H1 (cell line): Measurements from ENCODE around the gene PLCL2. TPM values are rescaled to one million over a fixed set of nuclear protein-coding genes. Genes with fewer than 3 reads are reported as not detected.

Source experiments
- CTCF ChIA-PET: fragments of 300-600 bp; sonication (Branson Sonifier 250); formaldehyde crosslinking; loops from one replicate; lab custom pipeline; 2021; ENCODE audit not compliant: partially characterized antibody; lab: Charles Lee
- POLR2A ChIA-PET: fragments of 300-600 bp; sonication (Branson Sonifier 250); formaldehyde crosslinking; loops from one replicate; lab custom pipeline; 2021; ENCODE audit warnings: inconsistent platforms; ENCODE audit not compliant: partially characterized antibody; lab: Charles Lee
- DNase-seq, 2 experiments: peaks; one replicate each; pipeline versions ENCODE4 v3.0.0 to v3.0.0-alpha.2; 2010 to 2022; ENCODE audit warnings: low spot score in 2 of 2, low read depth in 1 of 2, mixed read lengths in 1 of 2
- FAIRE-seq: peaks from 2 replicates; lab custom pipeline; 2011; peaks lifted over from hg19 to GRCh38; lab: Jason Lieb, UNC
- H2AFZ ChIP-seq: 2 replicates; pipeline ENCODE4 v1.8.1; 2012; ENCODE audit warnings: low read length, inconsistent platforms
- H2AK5ac ChIP-seq: 2 replicates; pipeline ENCODE4 v1.6.1; 2013; ENCODE audit warnings: low read depth, low read length
- H2BK120ac ChIP-seq: replicated peaks from 2 replicates; pipeline ENCODE3; 2013; ENCODE audit warnings: low read depth, low read length, inconsistent platforms
- H2BK12ac ChIP-seq: 2 replicates; pipeline ENCODE4 v1.6.1; 2013; ENCODE audit warnings: low read depth, low read length
- H2BK15ac ChIP-seq: 2 replicates; pipeline ENCODE4 v1.6.1; 2013; ENCODE audit warnings: low read length
- H2BK20ac ChIP-seq: 2 replicates; pipeline ENCODE4 v1.6.1; 2013; ENCODE audit warnings: low read length
- H2BK5ac ChIP-seq: 2 replicates; pipeline ENCODE4 v1.6.1; 2013; ENCODE audit warnings: low read depth, low read length
- H3K14ac ChIP-seq: 2 replicates; pipeline ENCODE4 v1.6.1; 2013; ENCODE audit warnings: inconsistent platforms; ENCODE audit not compliant: insufficient read length
- H3K18ac ChIP-seq: 2 replicates; pipeline ENCODE4 v1.6.1; 2013; ENCODE audit warnings: low read length; ENCODE audit errors: extremely low read depth
- H3K23ac ChIP-seq: 2 replicates; pipeline ENCODE4 v1.6.1; 2013; ENCODE audit warnings: inconsistent platforms; ENCODE audit not compliant: insufficient read length
- H3K23me2 ChIP-seq: 2 replicates; pipeline ENCODE4 v1.6.1; 2013; ENCODE audit warnings: low read depth, low read length
- H3K27ac ChIP-seq: 2 replicates; pipeline ENCODE4 v1.6.1; 2011; ENCODE audit warnings: low read depth, low read length, inconsistent platforms
- H3K27me3 ChIP-seq, 4 experiments: replicated peaks in 1 of 4; 1 replicate in 1 of 4; 2 replicates in 3 of 4; pipeline versions ENCODE4 v1.6.1 to v1.8.1; 2011 to 2013; ENCODE audit warnings: low read length in 3 of 4, mild to moderate bottlenecking in 3 of 4, inconsistent platforms in 2 of 4, mixed read lengths in 2 of 4, moderate library complexity in 1 of 4; ENCODE audit not compliant: control insufficient read depth in 3 of 4, insufficient read depth in 3 of 4; ENCODE audit errors: extremely low read depth in 1 of 4
- H3K36me3 ChIP-seq, 4 experiments: 2 replicates each; pipeline versions ENCODE4 v1.6.1 to v1.8.1; 2011 to 2013; ENCODE audit warnings: mild to moderate bottlenecking in 4 of 4, low read length in 3 of 4, moderate library complexity in 2 of 4, control low read depth in 1 of 4, inconsistent platforms in 1 of 4; ENCODE audit not compliant: insufficient read depth in 4 of 4, control insufficient read depth in 2 of 4
- H3K4ac ChIP-seq: replicated peaks from 2 replicates; pipeline ENCODE3; 2013; ENCODE audit warnings: low read length, low read depth, mixed read lengths, inconsistent platforms; ENCODE audit not compliant: insufficient read length
- H3K4me1 ChIP-seq, 4 experiments: replicated peaks in 1 of 4; 1 replicate in 1 of 4; 2 replicates in 3 of 4; pipeline versions ENCODE4 v1.6.1 to v1.8.1; 2011 to 2013; ENCODE audit warnings: low read length in 3 of 4, inconsistent platforms in 2 of 4, mixed read lengths in 1 of 4; ENCODE audit not compliant: insufficient read depth in 4 of 4, control insufficient read depth in 3 of 4
- H3K4me2 ChIP-seq, 2 experiments: 2 replicates each; pipeline versions ENCODE4 v1.6.1 to v1.8.1; 2011 to 2013; ENCODE audit warnings: low read depth in 2 of 2, low read length in 2 of 2, control low read depth in 1 of 2, inconsistent platforms in 1 of 2, mild to moderate bottlenecking in 1 of 2; ENCODE audit not compliant: insufficient read depth in 1 of 2
- H3K4me3 ChIP-seq, 4 experiments: fragments of 200-600, 300-600 bp in 1 of 4; sonication (generic), shearing (Covaris generic), sonication (Bioruptor Twin) in 1 of 4; 2 replicates each; pipeline versions ENCODE4 v1.5.1 to v1.8.1; 2011 to 2016; ENCODE audit warnings: low read length in 4 of 4, low read depth in 3 of 4, control low read depth in 2 of 4, inconsistent platforms in 2 of 4, mild to moderate bottlenecking in 2 of 4, mixed read lengths in 1 of 4, moderate library complexity in 1 of 4; ENCODE audit not compliant: insufficient read depth in 2 of 4; ENCODE audit errors: extremely low read depth in 1 of 4
- H3K56ac ChIP-seq: replicated peaks from 2 replicates; pipeline ENCODE3; 2013; ENCODE audit warnings: low read depth, mild to moderate bottlenecking, mixed read lengths, low read length, inconsistent platforms; ENCODE audit not compliant: insufficient read length
- H3K79me1 ChIP-seq: 2 replicates; pipeline ENCODE4 v1.6.1; 2013; ENCODE audit warnings: low read depth, low read length, control low read depth
- H3K79me2 ChIP-seq, 2 experiments: 2 replicates each; pipeline versions ENCODE4 v1.6.1 to v1.8.1; 2012 to 2013; ENCODE audit warnings: low read length in 2 of 2, mild to moderate bottlenecking in 2 of 2, inconsistent platforms in 1 of 2; ENCODE audit not compliant: insufficient read depth in 2 of 2, control insufficient read depth in 1 of 2
- H3K9ac ChIP-seq, 4 experiments: replicated peaks in 1 of 4; 1 replicate in 1 of 4; 2 replicates in 3 of 4; pipeline versions ENCODE4 v1.6.1 to v1.8.1; 2011 to 2013; ENCODE audit warnings: low read depth in 3 of 4, low read length in 3 of 4, control low read depth in 2 of 4, mild to moderate bottlenecking in 2 of 4, moderate library complexity in 2 of 4, inconsistent platforms in 1 of 4; ENCODE audit errors: extremely low read depth in 1 of 4
- H3K9me3 ChIP-seq, 2 experiments: 2 replicates each; pipeline versions ENCODE4 v1.6.1 to v1.8.1; 2012 to 2013; ENCODE audit warnings: mild to moderate bottlenecking in 2 of 2, moderate library complexity in 2 of 2, control low read depth in 1 of 2, inconsistent platforms in 1 of 2, low read depth in 1 of 2, low read length in 1 of 2, mixed read lengths in 1 of 2; ENCODE audit not compliant: insufficient read depth in 2 of 2
- H4K20me1 ChIP-seq, 2 experiments: replicated peaks in 1 of 2; 2 replicates each; pipeline versions ENCODE3 to v1.8.1; 2011 to 2013; ENCODE audit warnings: inconsistent platforms in 2 of 2, low read length in 2 of 2, mild to moderate bottlenecking in 1 of 2; ENCODE audit not compliant: insufficient read depth in 2 of 2, control insufficient read depth in 1 of 2
- H4K5ac ChIP-seq: 2 replicates; pipeline ENCODE4 v1.6.1; 2013; ENCODE audit warnings: low read length, low read depth, mixed read lengths, inconsistent platforms; ENCODE audit not compliant: insufficient read length
- H4K8ac ChIP-seq: 2 replicates; pipeline ENCODE4 v1.8.0; 2013; ENCODE audit warnings: mild to moderate bottlenecking, moderate library complexity, low read length, inconsistent platforms; ENCODE audit not compliant: insufficient read depth; ENCODE audit errors: extremely low read depth
- H4K91ac ChIP-seq: replicated peaks from 2 replicates; pipeline ENCODE3; 2013; ENCODE audit warnings: low read length, mixed read lengths, inconsistent platforms; ENCODE audit not compliant: insufficient read length
- CTBP2 ChIP-seq: IDR thresholded peaks from 2 replicates; pipeline ENCODE4 v1.7.0; 2011; ENCODE audit warnings: borderline replicate concordance, mild to moderate bottlenecking, moderate library complexity, mixed read lengths, low read length; ENCODE audit not compliant: insufficient read depth, insufficient read length
- MAFK ChIP-seq: IDR thresholded peaks from 2 replicates; pipeline ENCODE4 v1.6.1; 2012; ENCODE audit warnings: low read depth, mild to moderate bottlenecking, improper control_type of control experiment, low read length
- POLR2A ChIP-seq, 2 experiments: IDR thresholded peaks; 1 replicate in 1 of 2; 2 replicates in 1 of 2; pipeline ENCODE4 v1.6.1; 2011; ENCODE audit warnings: low read depth in 2 of 2, low read length in 2 of 2, mild to moderate bottlenecking in 2 of 2; ENCODE audit errors: control extremely low read depth in 1 of 2
- WGBS, 2 experiments: shearing (Covaris generic) in 1 of 2; methylation state at CpG; one replicate each; pipeline versions ENCODE4 v1.1.6 to v1.1.7; 2013 to 2015; ENCODE audit warnings: low lambda C conversion rate in 2 of 2, mixed read lengths in 2 of 2, inconsistent platforms in 1 of 2, low coverage in 1 of 2, missing lambda C conversion rate in 1 of 2; ENCODE audit not compliant: insufficient replicate concordance in 2 of 2, insufficient coverage in 1 of 2, insufficient read length in 1 of 2; ENCODE audit errors: extremely low coverage in 1 of 2, missing lambda C conversion rate in 1 of 2; 5-methylcytosine and 5-hydroxymethylcytosine counted together
- polyA plus RNA-seq, 7 experiments: library from polyadenylated mRNA; depleted of rRNA in 3 of 7; stranded (reverse) in 5 of 7; unstranded in 2 of 7; fragments of >200 nt in 5 of 7; fragments of 200-250 nt in 2 of 7; gene quantifications; 1 replicate in 5 of 7; 2 replicates in 1 of 7; 4 replicates in 1 of 7; pipeline versions ENCODE4 v1.2.1 to v1.2.3, GENCODE V29; 2011 to 2013; ENCODE audit warnings: missing spikeins in 2 of 7, mixed read lengths in 2 of 7
- total RNA-seq: library from RNA; stranded (reverse); fragmentation: NEBNext Ultra II Directional; extraction: Animal tissue kit (Norgen Biotek cat#: 25700); gene quantifications from 2 replicates; pipeline ENCODE4 v1.2.1, GENCODE V29; 2021

The PLCL2 gene
- total and polyA plus RNA-seq, 2 of the 8 experiments (the other 6 are each of a cell fraction or from before 2014, with no cell fraction given): 3.5 to 6.8 TPM

DNA sequence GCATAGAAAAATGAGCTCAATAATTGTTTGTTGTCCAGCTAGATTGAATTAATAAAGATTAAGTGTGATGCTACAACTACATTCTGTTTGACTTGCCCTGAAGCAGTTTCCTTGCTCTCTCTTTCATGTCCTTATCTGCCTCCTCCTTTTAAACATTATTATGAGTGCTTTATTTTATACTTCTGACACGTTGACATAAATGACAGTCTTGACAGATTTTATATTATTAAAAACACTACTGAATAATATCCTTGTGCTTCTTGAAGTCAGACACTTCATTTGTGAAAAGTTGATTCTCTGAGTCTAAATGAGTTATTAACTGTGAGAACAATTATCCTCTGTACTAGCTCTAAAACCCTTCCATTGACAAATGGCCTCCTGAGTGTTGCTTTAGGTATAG is 58.2 kb downstream of the PLCL2 start:
- H3K27ac ChIP-seq: no peak overlapping the region
- FAIRE-seq: no peak
- 96% methylated on average over 1 of the region's 1 CpG; no CpG with 5 or more reads in 1 of the 2 experiments for WGBS, 2 experiments

More for the DNA sequence above, 58.2 kb downstream of the PLCL2 start:
- DNase-seq: no peak
- Histone ChIP-seq H3K4me2 (no peak overlapping the region), H3K4me1 (no peaks in the 10 kb centered on the region; a peak in 1 of 7 replicates), H3K36me3 (no peaks in the 10 kb centered on the region), H2BK12ac (no peak overlapping the region), H3K14ac (no peak overlapping the region), H2BK20ac (no peak overlapping the region), H3K4me3 (no peak overlapping the region), H3K27me3 (no peaks in the 10 kb centered on the region), H3K9me3 (no peaks in the 10 kb centered on the region), H3K18ac (no peak overlapping the region), H2AFZ (no peak overlapping the region), H2BK120ac (no peak overlapping the region), H2BK5ac (no peak overlapping the region), H3K23me2 (peaks cover 2% of the 10 kb centered on the region; the same call in 1 of the 2 replicates), H2BK15ac (no peak overlapping the region), H3K23ac (no peak overlapping the region), H3K4ac (no peak overlapping the region), H4K20me1 (no peaks in the 10 kb centered on the region), H4K5ac (no peak overlapping the region), H2AK5ac (no peak overlapping the region), H4K8ac (no peak overlapping the region), H4K91ac (no peak overlapping the region), H3K9ac (no peak overlapping the region), H3K56ac (no peak overlapping the region), H3K79me2 (peaks cover 0 to 7% of the 10 kb centered on the region in 2 experiments; a peak in 1 of 4 replicates), H3K79me1 (no peaks in the 10 kb centered on the region)
- TF ChIP-seq CTBP2: no peak
- no peak for TF ChIP-seq POLR2A (IDR thresholded peaks at IDR 0.05; ENCODE audit: control extremely low read depth in 1 of 2, low read depth in 2 of 2, low read length in 2 of 2)
- no peak for TF ChIP-seq MAFK
- ChIA-PET POLR2A (no interaction called here), CTCF (interaction anchor here (1.2 to 1.5 kb wide), 2 partner anchors 19 to 59 kb away, joined by 4 to 7 read pairs; partner anchors contain the start of gene PLCL2)
